Upper lobe of left lung (tissue), 4 donors: Measurements from ENCODE around the gene CCL20.

Source experiments
- EP300 ChIP-seq, 4 donors: sonication (generic); formaldehyde crosslinking; IDR thresholded peaks; one replicate each; pipeline ENCODE4 v1.5.1; 2017; ENCODE audit warnings: antibody characterized with exemption in 4 of 4, control low read depth in 2 of 4
- POLR2A ChIP-seq, 4 donors: fragments of 450-650 bp; IDR thresholded peaks; one replicate each; pipeline ENCODE4 v1.5.1; 2016 to 2017; ENCODE audit warnings: antibody characterized with exemption in 4 of 4, mild to moderate bottlenecking in 2 of 4
- POLR2AphosphoS5 ChIP-seq, 2 donors: sonication (generic); formaldehyde crosslinking; IDR thresholded peaks; one replicate each; pipeline ENCODE4 v1.5.1; 2017; ENCODE audit warnings: antibody characterized with exemption in 2 of 2
- TF ChIP-seq, protein P1 (sequence below), 6 experiments: fragments of 450-650 bp in 4 of 6; fragments of 200-600 bp in 2 of 6; sonication (generic) in 2 of 6; IDR thresholded peaks; one replicate each; pipeline ENCODE4 v1.5.1; 2016 to 2019; ENCODE audit warnings: antibody characterized with exemption in 6 of 6

DNA sequence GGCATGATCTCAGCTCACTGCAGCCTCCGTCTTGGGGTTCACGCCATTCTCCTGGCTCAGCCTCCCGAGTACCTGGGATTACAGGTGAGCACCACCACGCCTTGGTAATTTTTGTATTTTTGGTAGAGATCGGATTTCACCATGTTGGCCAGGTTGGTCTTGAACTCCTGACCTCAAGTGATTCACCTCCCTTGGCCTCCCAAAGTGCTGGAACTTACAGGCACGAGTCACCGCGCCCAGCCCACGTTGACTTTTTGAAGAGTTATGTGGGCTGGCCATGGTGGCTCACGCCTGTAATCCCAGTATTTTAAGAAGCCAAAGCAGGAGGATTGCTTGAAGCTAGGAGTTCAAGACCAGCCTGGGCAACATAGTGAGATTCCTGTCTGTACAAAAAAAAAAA, 20.8 kb downstream of the CCL20 start:
- TF ChIP-seq, protein P1, sequence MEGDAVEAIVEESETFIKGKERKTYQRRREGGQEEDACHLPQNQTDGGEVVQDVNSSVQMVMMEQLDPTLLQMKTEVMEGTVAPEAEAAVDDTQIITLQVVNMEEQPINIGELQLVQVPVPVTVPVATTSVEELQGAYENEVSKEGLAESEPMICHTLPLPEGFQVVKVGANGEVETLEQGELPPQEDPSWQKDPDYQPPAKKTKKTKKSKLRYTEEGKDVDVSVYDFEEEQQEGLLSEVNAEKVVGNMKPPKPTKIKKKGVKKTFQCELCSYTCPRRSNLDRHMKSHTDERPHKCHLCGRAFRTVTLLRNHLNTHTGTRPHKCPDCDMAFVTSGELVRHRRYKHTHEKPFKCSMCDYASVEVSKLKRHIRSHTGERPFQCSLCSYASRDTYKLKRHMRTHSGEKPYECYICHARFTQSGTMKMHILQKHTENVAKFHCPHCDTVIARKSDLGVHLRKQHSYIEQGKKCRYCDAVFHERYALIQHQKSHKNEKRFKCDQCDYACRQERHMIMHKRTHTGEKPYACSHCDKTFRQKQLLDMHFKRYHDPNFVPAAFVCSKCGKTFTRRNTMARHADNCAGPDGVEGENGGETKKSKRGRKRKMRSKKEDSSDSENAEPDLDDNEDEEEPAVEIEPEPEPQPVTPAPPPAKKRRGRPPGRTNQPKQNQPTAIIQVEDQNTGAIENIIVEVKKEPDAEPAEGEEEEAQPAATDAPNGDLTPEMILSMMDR (IDR thresholded peaks at IDR 0.05) = no peak
- TF ChIP-seq EP300 (IDR thresholded peaks at IDR 0.05) (no peak), POLR2A (IDR thresholded peaks at IDR 0.05) (no peak), POLR2AphosphoS5 (IDR thresholded peaks at IDR 0.05) (no peak)
